NCI-H2196 (cell line): ENCODE data around the gene STAMBPL1.
"Not testable (repeated sequence)": the region's sequence is repeated elsewhere in the genome, so short reads cannot be mapped to it uniquely, and the experiment has no call there.

Experiments used
- DNase-seq: peaks from one replicate; lab custom pipeline; 2025; ENCODE audit not compliant: unreplicated experiment; lab: John Stamatoyannopoulos, UW

The STAMBPL1 gene

GRCh38 chr10:88919041-88919440 lies 39.0 kb downstream of the STAMBPL1 start:
- DNase-seq: no peak

GRCh38 chr10:88920198-88920597 lies 40.2 kb downstream of the STAMBPL1 start:
- no peak for DNase-seq

- no peak for DNase-seq
These were observed 41.0 kb downstream of the STAMBPL1 start for GRCh38 chr10:88920986-88921593.

GRCh38 chr10:88922041-88922440 lies 42.0 kb downstream of the STAMBPL1 start:
- no peak for DNase-seq

GRCh38 chr10:88923520-88923919 lies 43.5 kb downstream of the STAMBPL1 start:
- no peak for DNase-seq

GRCh38 chr10:88926566-88927415 lies 46.7 kb downstream of the STAMBPL1 start:
- DNase-seq: no peak

GRCh38 chr10:88927416-88927690 lies 47.3 kb downstream of the STAMBPL1 start:
- DNase-seq: no peak

GRCh38 chr10:88928254-88928653 lies 48.2 kb downstream of the STAMBPL1 start:
- DNase-seq: no peak

- no peak for DNase-seq
These were observed 51.5 kb downstream of the STAMBPL1 start for GRCh38 chr10:88931548-88931947.

GRCh38 chr10:88932029-88932428 lies 52.0 kb downstream of the STAMBPL1 start:
- not testable (repeated sequence) for DNase-seq

GRCh38 chr10:88932539-88933256 lies 52.7 kb downstream of the STAMBPL1 start:
- DNase-seq: peak; percentile 68

GRCh38 chr10:88933564-88933963 lies 53.5 kb downstream of the STAMBPL1 start:
- no peak for DNase-seq

GRCh38 chr10:88934900-88935672 lies 55.0 kb downstream of the STAMBPL1 start:
- peak; percentile 55 for DNase-seq

GRCh38 chr10:88936656-88937055 lies 56.6 kb downstream of the STAMBPL1 start:
- DNase-seq: no peak

GRCh38 chr10:88938039-88938438 lies 58.0 kb downstream of the STAMBPL1 start:
- DNase-seq: no peak

- DNase-seq: no peak
These were observed 58.9 kb downstream of the STAMBPL1 start for GRCh38 chr10:88938938-88939337.

- no peak for DNase-seq
These were observed 61.0 kb downstream of the STAMBPL1 start for GRCh38 chr10:88941026-88941425.

- no peak for DNase-seq
These were observed 63.7 kb downstream of the STAMBPL1 start for GRCh38 chr10:88943778-88944177.

GRCh38 chr10:88944813-88945212 lies 64.8 kb downstream of the STAMBPL1 start:
- no peak for DNase-seq

- no peak for DNase-seq
These were observed 66.2 kb downstream of the STAMBPL1 start for GRCh38 chr10:88946200-88946599.

- no peak for DNase-seq
These were observed 67.0 kb downstream of the STAMBPL1 start for GRCh38 chr10:88946965-88947590.
